ENCODE data around the gene RGS7. TPM values are rescaled to one million over a fixed set of nuclear protein-coding genes. Genes with fewer than 3 reads are reported as not detected.
"Not testable (repeated sequence)": the region's sequence is repeated elsewhere in the genome, so short reads cannot be mapped to it uniquely, and the experiment has no call there.

Gene RGS7
- total RNA-seq, 1 donor from 2014 or later, result 16.0 TPM

DNA sequence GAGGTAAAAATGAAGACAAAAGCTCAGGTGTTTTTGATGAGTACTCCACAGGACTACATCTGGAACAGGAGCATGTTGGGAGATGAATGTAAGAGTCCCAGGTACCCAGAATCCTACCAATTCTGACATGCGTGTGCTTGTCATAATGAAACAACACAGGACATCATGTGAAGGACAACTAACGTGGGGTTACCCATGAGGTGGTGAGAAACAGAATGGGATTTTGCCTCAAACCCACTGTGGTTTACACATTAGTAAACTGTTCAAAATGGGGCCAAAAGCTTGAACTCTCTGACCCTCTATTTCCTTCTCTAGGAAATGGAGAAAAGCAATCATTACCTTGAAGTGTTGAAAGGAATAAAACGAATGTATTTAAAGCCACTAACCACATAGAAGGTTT, 266.2 kb downstream of the RGS7 start:
- Mint-ChIP-seq H3K9me3 (ENCODE audit: unreplicated experiment) (peaks cover 3% of the 10 kb centered on the region), H3K27ac (ENCODE audit: unreplicated experiment) (no peak overlapping the region), H3K36me3 (ENCODE audit: unreplicated experiment) (no peaks in the 10 kb centered on the region), H3K4me1 (ENCODE audit: low read depth, unreplicated experiment) (no peaks in the 10 kb centered on the region), H3K27me3 (ENCODE audit: unreplicated experiment) (peaks cover 3% of the 10 kb centered on the region), H3K4me3 (ENCODE audit: unreplicated experiment) (no peak overlapping the region)
- DNase-seq, result no peak
- TF ChIP-seq, protein P1, sequence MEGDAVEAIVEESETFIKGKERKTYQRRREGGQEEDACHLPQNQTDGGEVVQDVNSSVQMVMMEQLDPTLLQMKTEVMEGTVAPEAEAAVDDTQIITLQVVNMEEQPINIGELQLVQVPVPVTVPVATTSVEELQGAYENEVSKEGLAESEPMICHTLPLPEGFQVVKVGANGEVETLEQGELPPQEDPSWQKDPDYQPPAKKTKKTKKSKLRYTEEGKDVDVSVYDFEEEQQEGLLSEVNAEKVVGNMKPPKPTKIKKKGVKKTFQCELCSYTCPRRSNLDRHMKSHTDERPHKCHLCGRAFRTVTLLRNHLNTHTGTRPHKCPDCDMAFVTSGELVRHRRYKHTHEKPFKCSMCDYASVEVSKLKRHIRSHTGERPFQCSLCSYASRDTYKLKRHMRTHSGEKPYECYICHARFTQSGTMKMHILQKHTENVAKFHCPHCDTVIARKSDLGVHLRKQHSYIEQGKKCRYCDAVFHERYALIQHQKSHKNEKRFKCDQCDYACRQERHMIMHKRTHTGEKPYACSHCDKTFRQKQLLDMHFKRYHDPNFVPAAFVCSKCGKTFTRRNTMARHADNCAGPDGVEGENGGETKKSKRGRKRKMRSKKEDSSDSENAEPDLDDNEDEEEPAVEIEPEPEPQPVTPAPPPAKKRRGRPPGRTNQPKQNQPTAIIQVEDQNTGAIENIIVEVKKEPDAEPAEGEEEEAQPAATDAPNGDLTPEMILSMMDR (IDR thresholded peaks at IDR 0.05; ENCODE audit: partially characterized antibody, unreplicated experiment), result no peak

DNA sequence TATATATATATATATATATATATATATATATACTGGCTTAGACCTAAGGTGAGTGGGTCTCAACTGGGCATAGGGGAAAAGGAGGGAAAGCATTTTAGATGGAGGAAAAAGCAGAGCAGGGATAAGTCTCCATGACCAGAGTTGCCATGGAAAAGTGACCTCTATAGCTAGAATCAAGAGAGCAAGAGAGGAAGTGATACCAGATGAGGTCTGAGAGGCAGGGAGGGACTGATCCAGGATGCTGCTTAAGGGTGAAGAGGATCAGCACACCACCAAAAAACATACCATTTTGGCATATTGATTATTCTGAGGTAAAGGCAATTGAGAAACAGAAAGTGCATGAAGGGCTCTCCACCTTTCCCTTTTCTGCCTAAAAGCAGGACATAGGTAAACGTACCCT, 267.9 kb downstream of the RGS7 start:
- H3K36me3 Mint-ChIP-seq (ENCODE audit: unreplicated experiment); H3K27ac Mint-ChIP-seq (ENCODE audit: unreplicated experiment); H3K4me1 Mint-ChIP-seq (ENCODE audit: low read depth, unreplicated experiment); H3K9me3 Mint-ChIP-seq (ENCODE audit: unreplicated experiment); DNase-seq; H3K4me3 Mint-ChIP-seq (ENCODE audit: unreplicated experiment); H3K27me3 Mint-ChIP-seq (ENCODE audit: unreplicated experiment): not testable (repeated sequence)

DNA sequence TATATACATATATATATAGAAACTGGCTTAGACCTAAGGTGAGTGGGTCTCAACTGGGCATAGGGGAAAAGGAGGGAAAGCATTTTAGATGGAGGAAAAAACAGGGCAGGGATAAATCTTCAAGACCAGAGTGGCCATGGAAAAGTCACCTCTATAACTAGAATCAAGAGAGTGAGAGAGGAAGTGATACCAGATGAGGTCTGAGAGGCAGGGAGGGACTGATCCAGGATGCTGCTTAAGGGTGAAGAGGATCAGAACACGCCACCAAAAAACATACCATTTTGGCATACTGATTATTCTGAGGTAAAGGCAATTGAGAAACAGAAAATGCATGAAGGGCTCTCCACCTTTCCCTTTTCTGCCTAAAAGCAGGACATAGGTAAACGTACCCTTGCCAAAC, 268.9 kb downstream of the RGS7 start:
- not testable (repeated sequence) for H3K4me1 Mint-ChIP-seq (ENCODE audit: low read depth, unreplicated experiment); H3K27ac Mint-ChIP-seq (ENCODE audit: unreplicated experiment); H3K36me3 Mint-ChIP-seq (ENCODE audit: unreplicated experiment); H3K27me3 Mint-ChIP-seq (ENCODE audit: unreplicated experiment); H3K4me3 Mint-ChIP-seq (ENCODE audit: unreplicated experiment); H3K9me3 Mint-ChIP-seq (ENCODE audit: unreplicated experiment); DNase-seq

DNA sequence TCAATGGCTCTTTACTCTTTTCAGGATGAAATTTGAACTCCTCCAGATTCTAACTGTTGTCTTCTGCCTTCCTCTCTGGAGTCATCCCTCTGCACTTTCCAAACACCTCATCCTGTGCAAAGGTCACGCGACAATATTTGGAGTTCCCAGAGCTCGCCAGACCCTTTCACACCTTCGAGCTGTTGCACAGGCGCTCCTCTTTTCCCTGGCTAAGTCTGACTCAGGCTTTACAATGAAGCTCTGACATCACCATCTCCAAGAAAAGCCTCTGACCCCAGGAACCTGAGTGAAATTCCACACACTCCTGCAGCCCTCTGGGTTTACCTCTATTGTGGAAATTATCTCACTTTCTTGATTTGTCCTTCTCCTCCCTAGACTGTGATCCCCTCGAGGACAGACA, 270.3 kb downstream of the RGS7 start:
- H3K27me3 Mint-ChIP-seq (ENCODE audit: unreplicated experiment), result no peaks in the 10 kb centered on the region

DNA sequence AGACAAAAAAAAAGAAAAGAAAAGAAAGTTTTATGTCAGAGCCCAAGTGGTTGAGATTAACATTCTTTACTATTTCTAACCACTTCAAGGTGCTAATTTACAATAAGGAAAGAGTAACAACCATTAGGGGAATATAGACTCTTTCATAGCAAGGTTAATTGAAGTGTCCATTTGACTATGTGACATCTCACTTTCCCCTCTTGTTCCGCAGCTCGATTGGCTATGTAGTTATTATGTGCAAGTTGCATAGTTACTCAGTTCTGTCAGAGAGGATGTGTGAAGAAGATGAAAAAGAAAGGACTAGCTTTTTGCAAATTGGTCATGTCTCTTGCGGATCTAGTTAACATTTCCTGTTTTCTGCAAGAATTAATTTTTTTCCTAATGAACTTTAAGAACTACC, 273.7 kb downstream of the RGS7 start:
- Mint-ChIP-seq H3K27ac (ENCODE audit: unreplicated experiment) (no peak overlapping the region), H3K4me1 (ENCODE audit: low read depth, unreplicated experiment) (no peaks in the 10 kb centered on the region), H3K27me3 (ENCODE audit: unreplicated experiment) (no peaks in the 10 kb centered on the region), H3K36me3 (ENCODE audit: unreplicated experiment) (no peaks in the 10 kb centered on the region), H3K4me3 (ENCODE audit: unreplicated experiment) (no peak overlapping the region), H3K9me3 (ENCODE audit: unreplicated experiment) (peaks cover 3% of the 10 kb centered on the region)
- no peak for DNase-seq
- TF ChIP-seq, protein P1 (IDR thresholded peaks at IDR 0.05; ENCODE audit: partially characterized antibody, unreplicated experiment), result no peak

More for the DNA sequence above, 270.3 kb downstream of the RGS7 start:
- TF ChIP-seq, protein P1 (IDR thresholded peaks at IDR 0.05; ENCODE audit: partially characterized antibody, unreplicated experiment), result no peak
- H3K27ac Mint-ChIP-seq (ENCODE audit: unreplicated experiment), result no peak overlapping the region
- DNase-seq, result no peak
- H3K36me3 Mint-ChIP-seq (ENCODE audit: unreplicated experiment), result no peaks in the 10 kb centered on the region
- no peak overlapping the region for H3K4me3 Mint-ChIP-seq (ENCODE audit: unreplicated experiment)
- no peaks in the 10 kb centered on the region for H3K4me1 Mint-ChIP-seq (ENCODE audit: low read depth, unreplicated experiment)
- peaks cover 3% of the 10 kb centered on the region for H3K9me3 Mint-ChIP-seq (ENCODE audit: unreplicated experiment)

DNA sequence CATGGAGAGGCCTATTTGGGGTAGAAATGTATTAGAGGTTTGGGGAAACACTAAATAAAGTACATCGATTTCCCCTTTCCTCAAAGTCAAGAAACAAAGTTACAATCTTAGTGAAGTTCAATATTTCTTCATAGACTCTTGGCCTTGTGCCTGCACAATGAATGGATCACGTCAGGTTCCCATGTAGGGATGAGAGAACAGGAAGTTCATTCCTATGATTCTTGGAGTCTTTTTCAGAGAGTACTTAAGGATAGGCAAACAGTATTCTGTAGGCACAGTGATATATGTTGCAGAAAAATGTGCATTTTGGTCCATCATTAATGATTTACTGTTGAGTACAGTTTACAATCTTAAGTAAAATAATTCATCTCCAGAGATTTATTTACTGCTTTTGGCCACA, 275.5 kb downstream of the RGS7 start:
- Mint-ChIP-seq H3K4me1 (ENCODE audit: low read depth, unreplicated experiment) (no peaks in the 10 kb centered on the region), H3K27ac (ENCODE audit: unreplicated experiment) (no peak overlapping the region), H3K9me3 (ENCODE audit: unreplicated experiment) (peaks cover 3% of the 10 kb centered on the region), H3K4me3 (ENCODE audit: unreplicated experiment) (no peak overlapping the region), H3K27me3 (ENCODE audit: unreplicated experiment) (no peaks in the 10 kb centered on the region), H3K36me3 (ENCODE audit: unreplicated experiment) (no peaks in the 10 kb centered on the region)
- no peak for DNase-seq
- TF ChIP-seq, protein P1 (IDR thresholded peaks at IDR 0.05; ENCODE audit: partially characterized antibody, unreplicated experiment), result no peak
